Osteoblast (primary cell): ENCODE results near the gene RBM18. TPM values are rescaled to one million over a fixed set of nuclear protein-coding genes. Genes with fewer than 3 reads are reported as not detected.

Source experiments
- DNase-seq: peaks from one replicate; pipeline ENCODE4 v3.0.0; 2011; ENCODE audit warnings: low spot score, mixed read lengths; ENCODE audit not compliant: insufficient read length; ENCODE audit errors: missing footprints
- H2AFZ ChIP-seq: 2 replicates; pipeline ENCODE4 v1.6.0; 2011; ENCODE audit warnings: mild to moderate bottlenecking, low read length
- H3K27ac ChIP-seq: 2 replicates; pipeline ENCODE4 v1.5.1; 2011; ENCODE audit warnings: mild to moderate bottlenecking, low read depth, low read length, moderate library complexity
- H3K27me3 ChIP-seq: 2 replicates; pipeline ENCODE4 v1.6.0; 2012; ENCODE audit warnings: mild to moderate bottlenecking, control low read depth, inconsistent platforms, low read length, moderate library complexity; ENCODE audit not compliant: insufficient read depth
- H3K36me3 ChIP-seq: 2 replicates; pipeline ENCODE4 v1.5.1; 2011; ENCODE audit warnings: mild to moderate bottlenecking, low read length, control low read depth, moderate library complexity; ENCODE audit not compliant: insufficient read depth
- H3K4me1 ChIP-seq: 2 replicates; pipeline ENCODE4 v1.5.1; 2011; ENCODE audit warnings: mild to moderate bottlenecking, low read length, control low read depth, moderate library complexity; ENCODE audit not compliant: insufficient read depth
- H3K4me2 ChIP-seq: 2 replicates; pipeline ENCODE4 v1.6.0; 2011; ENCODE audit warnings: mild to moderate bottlenecking, low read length; ENCODE audit not compliant: insufficient read depth
- H3K4me3 ChIP-seq: fragments of 200-600 bp; sonication (generic); 3 replicates; pipeline ENCODE4 v1.5.1; 2012; ENCODE audit warnings: mild to moderate bottlenecking, low read length, inconsistent platforms; ENCODE audit not compliant: insufficient read depth
- H3K79me2 ChIP-seq: 2 replicates; pipeline ENCODE4 v1.6.0; 2012; ENCODE audit warnings: mild to moderate bottlenecking, low read length, control low read depth, inconsistent platforms; ENCODE audit not compliant: insufficient read depth
- H3K9me3 ChIP-seq: 2 replicates; pipeline ENCODE4 v1.5.1; 2011; ENCODE audit warnings: low read depth, low read length, control low read depth
- H4K20me1 ChIP-seq: 2 replicates; pipeline ENCODE4 v1.6.0; 2012; ENCODE audit warnings: mild to moderate bottlenecking, low read length, control low read depth; ENCODE audit not compliant: insufficient read depth
- total RNA-seq: library from RNA; depleted of rRNA; stranded (reverse); fragments of >200 nt; gene quantifications from 2 replicates; pipeline ENCODE4 v1.2.3, GENCODE V29; 2012
- TF ChIP-seq, protein P1 (sequence below): IDR thresholded peaks from 2 replicates; pipeline ENCODE4 v1.5.1; 2011; ENCODE audit warnings: mild to moderate bottlenecking, low read depth, low read length, moderate library complexity; ENCODE audit errors: extremely low read depth

RBM18 gene
- total RNA-seq, 1 donor, result 10.9 TPM

DNA sequence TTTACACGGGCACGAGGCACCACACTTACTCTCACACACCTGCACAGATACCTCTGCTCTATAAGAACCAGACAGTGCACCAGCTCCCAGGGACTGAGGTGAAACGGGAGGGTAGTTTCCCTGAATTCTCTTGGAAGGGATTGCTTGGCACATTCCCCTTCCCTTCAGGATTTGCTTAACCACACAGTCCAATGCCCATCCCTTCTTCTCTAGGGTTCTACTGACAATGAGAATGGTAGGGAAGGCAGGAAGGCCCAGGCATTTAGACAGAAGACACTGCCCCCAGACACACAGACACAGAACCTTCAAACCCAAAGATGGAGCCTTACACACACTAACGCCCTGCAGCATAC lies 35.2 kb downstream of the RBM18 start:
- H3K9me3 ChIP-seq, result no peaks in the 10 kb centered on the region
- no peak overlapping the region for H3K4me3 ChIP-seq
- no peaks in the 10 kb centered on the region for H3K79me2 ChIP-seq
- TF ChIP-seq, protein P1, sequence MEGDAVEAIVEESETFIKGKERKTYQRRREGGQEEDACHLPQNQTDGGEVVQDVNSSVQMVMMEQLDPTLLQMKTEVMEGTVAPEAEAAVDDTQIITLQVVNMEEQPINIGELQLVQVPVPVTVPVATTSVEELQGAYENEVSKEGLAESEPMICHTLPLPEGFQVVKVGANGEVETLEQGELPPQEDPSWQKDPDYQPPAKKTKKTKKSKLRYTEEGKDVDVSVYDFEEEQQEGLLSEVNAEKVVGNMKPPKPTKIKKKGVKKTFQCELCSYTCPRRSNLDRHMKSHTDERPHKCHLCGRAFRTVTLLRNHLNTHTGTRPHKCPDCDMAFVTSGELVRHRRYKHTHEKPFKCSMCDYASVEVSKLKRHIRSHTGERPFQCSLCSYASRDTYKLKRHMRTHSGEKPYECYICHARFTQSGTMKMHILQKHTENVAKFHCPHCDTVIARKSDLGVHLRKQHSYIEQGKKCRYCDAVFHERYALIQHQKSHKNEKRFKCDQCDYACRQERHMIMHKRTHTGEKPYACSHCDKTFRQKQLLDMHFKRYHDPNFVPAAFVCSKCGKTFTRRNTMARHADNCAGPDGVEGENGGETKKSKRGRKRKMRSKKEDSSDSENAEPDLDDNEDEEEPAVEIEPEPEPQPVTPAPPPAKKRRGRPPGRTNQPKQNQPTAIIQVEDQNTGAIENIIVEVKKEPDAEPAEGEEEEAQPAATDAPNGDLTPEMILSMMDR, result no peak
- DNase-seq, result peak; percentile 77
- no peaks in the 10 kb centered on the region for H4K20me1 ChIP-seq
- no peak overlapping the region for H2AFZ ChIP-seq
- peaks cover 69% of the 10 kb centered on the region for H3K27me3 ChIP-seq
- no peak overlapping the region for H3K4me2 ChIP-seq
- H3K27ac ChIP-seq, result no peak overlapping the region
- no peaks in the 10 kb centered on the region for H3K4me1 ChIP-seq
- no peaks in the 10 kb centered on the region for H3K36me3 ChIP-seq

DNA sequence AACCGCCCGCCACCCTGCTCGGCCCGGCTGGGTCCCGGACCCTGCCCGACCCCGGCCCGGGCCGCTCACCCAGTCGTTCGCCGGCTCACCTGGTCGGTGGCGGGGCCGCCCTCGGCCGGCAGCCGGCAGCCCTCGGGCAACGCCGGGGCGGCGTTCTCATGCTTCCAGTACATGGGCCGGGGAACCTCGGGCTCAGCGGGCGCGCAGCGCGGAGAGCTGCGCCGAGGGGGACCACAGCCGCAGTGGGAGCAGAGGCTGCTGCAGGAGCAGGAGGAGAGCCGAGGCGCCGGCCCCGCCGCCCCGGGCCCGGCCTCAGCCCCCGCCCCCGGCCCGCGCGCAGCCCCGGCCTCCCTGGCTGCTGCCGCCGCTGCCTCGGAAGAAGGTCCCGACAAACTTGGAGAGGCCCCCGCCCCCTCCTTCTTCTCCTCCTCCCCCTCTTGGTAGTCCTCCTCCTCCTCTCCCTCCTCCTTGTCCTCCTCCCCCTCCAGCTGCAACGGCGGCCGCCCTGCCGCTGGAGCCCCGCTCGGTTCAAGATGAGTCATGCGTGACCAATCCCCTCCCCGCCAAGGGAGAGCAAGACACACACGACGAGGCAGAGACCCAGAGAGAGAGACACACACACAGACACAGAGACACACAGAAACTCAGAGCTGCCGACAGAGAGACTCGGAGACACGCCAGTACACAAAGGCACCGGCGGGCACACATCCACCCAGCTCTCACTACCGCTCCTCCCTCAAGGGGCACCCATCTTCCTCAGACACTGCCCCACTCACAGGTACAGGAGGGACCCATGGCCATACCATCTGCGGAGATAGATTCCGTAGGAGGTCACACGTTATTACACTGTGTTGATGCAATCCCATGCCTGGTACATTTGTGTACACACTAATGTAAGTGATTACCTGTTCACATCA lies 35.8 kb downstream of the RBM18 start, which contains the start of gene LHX6:
TSS of gene LHX6 (minus strand) at position 390 of the 917 bp plus-strand sequence. CDS start at position 173, 217 bp downstream.
- no peaks in the 10 kb centered on the region for H3K4me1 ChIP-seq
- peak within 1 kb of the TSS; percentile 51 for H3K4me3 ChIP-seq
- TF ChIP-seq, protein P1, result no peak
- peak; percentile 90 for DNase-seq
- H3K27me3 ChIP-seq, result peaks cover 73% of the 10 kb centered on the region
- H3K27ac ChIP-seq, result no peak within 1 kb of the TSS
- H3K4me2 ChIP-seq, result peak within 1 kb of the TSS; percentile 57
- H3K9me3 ChIP-seq, result no peaks in the 10 kb centered on the region
- H3K79me2 ChIP-seq, result no peaks in the 10 kb centered on the region
- H2AFZ ChIP-seq, result no peak within 1 kb of the TSS
- H4K20me1 ChIP-seq, result no peaks in the 10 kb centered on the region
- no peaks in the 10 kb centered on the region for H3K36me3 ChIP-seq

DNA sequence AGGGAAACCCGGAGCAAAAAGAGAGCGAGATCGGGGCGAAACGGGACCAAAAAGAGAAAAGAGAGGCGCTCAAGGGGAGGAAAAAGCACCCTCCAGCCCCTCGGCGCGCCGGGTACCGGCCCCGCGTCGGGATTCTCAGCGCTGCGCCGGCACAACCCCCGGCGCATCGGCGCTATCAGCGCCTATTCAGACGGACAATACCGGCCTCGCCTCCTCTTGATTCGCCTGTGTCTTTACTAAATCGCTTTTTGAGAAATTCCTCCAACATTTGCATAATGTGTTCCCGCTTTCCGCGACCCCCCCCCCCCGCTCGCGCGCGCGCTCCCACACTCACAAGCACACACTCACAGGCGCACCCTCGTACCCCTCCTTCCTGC lies 36.5 kb downstream of the RBM18 start:
- peak overlapping the region; percentile 51 for H3K4me3 ChIP-seq
- H3K4me1 ChIP-seq, result no peaks in the 10 kb centered on the region
- TF ChIP-seq, protein P1, result no peak
- H3K27ac ChIP-seq, result no peak overlapping the region
- H3K9me3 ChIP-seq, result no peaks in the 10 kb centered on the region
- no peaks in the 10 kb centered on the region for H4K20me1 ChIP-seq
- peaks cover 79% of the 10 kb centered on the region for H3K27me3 ChIP-seq
- peak overlapping the region; percentile 57 for H3K4me2 ChIP-seq
- H2AFZ ChIP-seq, result no peak overlapping the region
- H3K36me3 ChIP-seq, result no peaks in the 10 kb centered on the region
- DNase-seq, result peak; percentile 89
- H3K79me2 ChIP-seq, result no peaks in the 10 kb centered on the region

DNA sequence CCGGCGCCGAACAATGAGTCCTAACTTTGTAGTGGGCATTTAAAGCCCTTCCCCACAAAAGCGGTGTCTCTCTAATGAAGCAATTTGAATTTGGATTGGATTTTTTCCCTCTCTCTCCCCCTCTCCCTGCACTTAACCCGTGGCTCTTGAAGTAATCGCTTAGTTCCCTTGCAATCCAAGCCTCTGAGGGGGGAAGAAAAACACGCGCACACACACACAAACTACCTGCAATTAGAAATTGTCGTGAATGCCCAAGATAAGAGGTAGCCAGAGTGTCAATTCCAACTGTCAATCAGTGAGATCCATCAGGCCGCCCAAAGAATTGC lies 37.1 kb downstream of the RBM18 start:
- TF ChIP-seq, protein P1, result no peak
- no peak overlapping the region for H2AFZ ChIP-seq
- H3K4me2 ChIP-seq, result no peak overlapping the region
- peaks cover 85% of the 10 kb centered on the region for H3K27me3 ChIP-seq
- no peak overlapping the region for H3K4me3 ChIP-seq
- no peak for DNase-seq
- H3K27ac ChIP-seq, result no peak overlapping the region
- H3K9me3 ChIP-seq, result no peaks in the 10 kb centered on the region
- no peaks in the 10 kb centered on the region for H3K4me1 ChIP-seq
- no peaks in the 10 kb centered on the region for H3K79me2 ChIP-seq
- H4K20me1 ChIP-seq, result no peaks in the 10 kb centered on the region
- no peaks in the 10 kb centered on the region for H3K36me3 ChIP-seq
